Ovary (tissue), 9 donors: ENCODE results near the gene SFTA2. TPM values are rescaled to one million over a fixed set of nuclear protein-coding genes. Genes with fewer than 3 reads are reported as not detected.
"Not testable (repeated sequence)": the region's sequence is repeated elsewhere in the genome, so short reads cannot be mapped to it uniquely, and the experiment has no call there.

ENCODE experiments used
- DNase-seq, 5 donors: peaks; one replicate each; pipeline ENCODE4 v3.0.0-alpha.2; 2019 to 2020
- H3K27ac ChIP-seq, 2 donors: fragments of 200-600 bp; one replicate each; pipeline versions ENCODE4 v1.5.1 to v1.8.0; 2019 to 2022
- H3K27me3 ChIP-seq: fragments of 200-600 bp; one replicate; pipeline ENCODE4 v1.8.0; 2022
- H3K36me3 ChIP-seq: fragments of 200-600 bp; sonication (generic); one replicate; pipeline ENCODE4 v1.5.1; 2019
- H3K4me1 ChIP-seq: one replicate; pipeline ENCODE4 v1.8.1; 2013; ENCODE audit warnings: mild to moderate bottlenecking, moderate library complexity; ENCODE audit not compliant: insufficient read depth
- H3K4me3 ChIP-seq: fragments of 200-600 bp; sonication (generic); one replicate; pipeline ENCODE4 v1.5.1; 2017
- H3K9me3 ChIP-seq, 2 donors: fragments of 200-600 bp in 1 of 2; sonication (generic) in 1 of 2; one replicate each; pipeline versions ENCODE4 v1.5.1 to v1.8.1; 2013 to 2019; ENCODE audit warnings: mild to moderate bottlenecking in 1 of 2, moderate library complexity in 1 of 2
- EP300 ChIP-seq: sonication (generic); formaldehyde crosslinking; IDR thresholded peaks from one replicate; pipeline ENCODE4 v1.6.1; 2017; ENCODE audit warnings: antibody characterized with exemption
- POLR2A ChIP-seq: fragments of 450-650 bp; IDR thresholded peaks from one replicate; pipeline ENCODE4 v1.6.1; 2017; ENCODE audit warnings: antibody characterized with exemption, mild to moderate bottlenecking, moderate library complexity
- WGBS, 3 donors: extraction: QIAGEN DNeasy Blood & Tissue Kit in 1 of 3; methylation state at CpG; one replicate each; pipeline versions ENCODE4 v1.1.5 to v1.1.7; 2013 to 2017; 5-methylcytosine and 5-hydroxymethylcytosine counted together
- intact Hi-C, 4 donors: fragments of 100-400 bp; cut with DNase I; formaldehyde crosslinking; loops; one replicate each; pipeline versions ENCODE4 v1.11.0 to v1.15.1; 2022 to 2023
- polyA plus RNA-seq, 2 donors: library from polyadenylated mRNA; stranded (reverse); fragments of 200-250 nt in 1 of 2; fragments of 350-450 nt in 1 of 2; fragmentation: Illumina TruSeq in 1 of 2; extraction: RNeasy Lipid Tissue Mini Kit (QIAGEN cat#74804) in 1 of 2; gene quantifications; one replicate each; pipeline ENCODE4 v1.2.3, GENCODE V29; 2013 to 2014
- total RNA-seq, 7 donors: library from RNA; depleted of rRNA in 2 of 7; stranded (reverse); fragments of >200 nt in 2 of 7; fragmentation: NEBNext Ultra II Directional in 3 of 7; extraction: Animal tissue kit (Norgen Biotek cat#: 25700) in 3 of 7; gene quantifications; one replicate each; pipeline versions ENCODE4 v1.1.0 to v1.2.4, GENCODE V29; 2016 to 2023
- TF ChIP-seq, protein P1 (sequence below), 3 donors: fragments of 450-650 bp in 2 of 3; fragments of 200-600 bp in 1 of 3; IDR thresholded peaks; one replicate each; pipeline versions ENCODE4 v1.5.1 to v1.8.0; 2016 to 2022; ENCODE audit warnings: antibody characterized with exemption in 3 of 3, mild to moderate bottlenecking in 1 of 3
- donor health status: DM: no; HTN: no; CAD: no; lungs with moderate emphysema.
- donor health status: DM: no; HTN: no; CAD: no.
- donor health status: Bipolar disorder and iron deficiency.
- donor health status: DM: yes; HTN: yes; CAD: no.
- donor health status: DM: no; HTN: no; CAD: no.
- donor health status: DM: yes; HTN: yes; CAD: no.

SFTA2 gene
- total and polyA plus RNA-seq, 9 donors: 0.80 to 3.1 (median 0.82) TPM; not detected in 6

DNA sequence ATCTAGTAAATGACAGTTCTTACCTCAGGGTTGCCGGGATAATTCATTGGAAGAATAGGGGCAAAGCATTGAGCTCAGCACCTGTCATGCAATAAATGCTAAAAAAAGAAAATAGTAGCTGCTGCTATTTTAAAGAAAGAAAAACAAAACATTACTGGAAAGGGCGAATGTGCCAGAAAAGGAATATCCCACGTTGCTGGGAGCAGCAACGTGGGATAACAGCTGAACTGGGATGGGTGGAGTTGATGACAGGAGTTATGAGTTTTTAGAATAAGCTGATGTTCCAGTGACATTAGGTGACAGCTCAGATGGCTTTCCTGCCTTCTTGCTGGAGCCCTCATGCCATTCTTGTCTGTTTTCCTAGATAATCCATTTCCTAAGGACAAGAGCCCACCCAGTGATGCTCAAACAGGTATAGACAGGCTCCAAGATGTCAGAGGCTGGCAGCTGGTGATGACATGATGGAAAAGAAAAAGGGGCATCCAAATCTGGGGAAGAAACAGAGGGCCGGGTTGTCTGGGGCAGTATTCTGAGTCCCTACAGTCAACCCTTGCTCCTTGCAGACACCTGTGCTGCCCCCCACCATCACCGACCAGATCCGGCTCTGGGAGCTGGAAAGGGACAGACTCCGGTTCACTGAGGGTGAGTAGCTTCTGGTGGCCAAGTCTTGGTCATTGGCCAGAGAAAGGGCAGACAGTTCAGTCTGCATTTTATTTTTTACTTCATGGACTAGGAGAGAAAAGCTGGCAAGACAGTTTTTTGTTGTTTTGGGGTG lies 19.0 kb downstream of the SFTA2 start:
- H3K4me1 ChIP-seq: peaks cover 9% of the 10 kb centered on the region
- H3K27me3 ChIP-seq: no peaks in the 10 kb centered on the region
- H3K36me3 ChIP-seq: no peaks in the 10 kb centered on the region
- H3K27ac ChIP-seq: peak overlapping the region in 1 of 2 donors; percentile 95
- TF ChIP-seq EP300: no peak
- no peak for TF ChIP-seq POLR2A
- TF ChIP-seq, protein P1, sequence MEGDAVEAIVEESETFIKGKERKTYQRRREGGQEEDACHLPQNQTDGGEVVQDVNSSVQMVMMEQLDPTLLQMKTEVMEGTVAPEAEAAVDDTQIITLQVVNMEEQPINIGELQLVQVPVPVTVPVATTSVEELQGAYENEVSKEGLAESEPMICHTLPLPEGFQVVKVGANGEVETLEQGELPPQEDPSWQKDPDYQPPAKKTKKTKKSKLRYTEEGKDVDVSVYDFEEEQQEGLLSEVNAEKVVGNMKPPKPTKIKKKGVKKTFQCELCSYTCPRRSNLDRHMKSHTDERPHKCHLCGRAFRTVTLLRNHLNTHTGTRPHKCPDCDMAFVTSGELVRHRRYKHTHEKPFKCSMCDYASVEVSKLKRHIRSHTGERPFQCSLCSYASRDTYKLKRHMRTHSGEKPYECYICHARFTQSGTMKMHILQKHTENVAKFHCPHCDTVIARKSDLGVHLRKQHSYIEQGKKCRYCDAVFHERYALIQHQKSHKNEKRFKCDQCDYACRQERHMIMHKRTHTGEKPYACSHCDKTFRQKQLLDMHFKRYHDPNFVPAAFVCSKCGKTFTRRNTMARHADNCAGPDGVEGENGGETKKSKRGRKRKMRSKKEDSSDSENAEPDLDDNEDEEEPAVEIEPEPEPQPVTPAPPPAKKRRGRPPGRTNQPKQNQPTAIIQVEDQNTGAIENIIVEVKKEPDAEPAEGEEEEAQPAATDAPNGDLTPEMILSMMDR (IDR thresholded peaks at IDR 0.05): no peak
- intact Hi-C loops: no loop called here
- no peak for DNase-seq
- 67 to 78% (median 76%) methylated on average over 8 of the region's 8 CpGs for WGBS, 3 donors
- no peak overlapping the region for H3K4me3 ChIP-seq
- H3K9me3 ChIP-seq: no peaks in the 10 kb centered on the region

DNA sequence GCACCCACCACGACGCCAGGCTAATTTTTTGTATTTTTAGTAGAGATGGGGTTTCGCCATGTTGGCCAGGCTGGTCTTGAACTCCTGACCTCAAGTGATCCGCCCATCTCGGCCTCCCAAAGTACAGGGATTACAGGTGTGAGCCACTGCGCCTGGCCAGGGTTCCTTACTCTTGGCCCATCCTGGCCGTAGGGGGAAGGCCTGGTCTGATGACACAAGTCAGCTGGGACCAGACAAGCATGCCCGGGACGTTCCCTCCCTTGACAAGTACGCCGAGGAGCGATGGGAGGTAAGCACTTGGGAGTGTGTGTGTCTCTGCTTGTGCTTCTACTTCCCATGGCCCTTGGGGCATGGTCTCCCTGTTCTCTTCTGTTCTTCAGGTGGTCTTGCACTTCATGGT lies 21.5 kb downstream of the SFTA2 start:
- DNase-seq, H3K36me3 ChIP-seq, H3K4me3 ChIP-seq, intact Hi-C loops, H3K9me3 ChIP-seq, H3K4me1 ChIP-seq, H3K27ac ChIP-seq, H3K27me3 ChIP-seq: not testable (repeated sequence)
- 84 to 87% (median 86%) methylated on average over 12 of the region's 12 CpGs for WGBS, 3 donors

DNA sequence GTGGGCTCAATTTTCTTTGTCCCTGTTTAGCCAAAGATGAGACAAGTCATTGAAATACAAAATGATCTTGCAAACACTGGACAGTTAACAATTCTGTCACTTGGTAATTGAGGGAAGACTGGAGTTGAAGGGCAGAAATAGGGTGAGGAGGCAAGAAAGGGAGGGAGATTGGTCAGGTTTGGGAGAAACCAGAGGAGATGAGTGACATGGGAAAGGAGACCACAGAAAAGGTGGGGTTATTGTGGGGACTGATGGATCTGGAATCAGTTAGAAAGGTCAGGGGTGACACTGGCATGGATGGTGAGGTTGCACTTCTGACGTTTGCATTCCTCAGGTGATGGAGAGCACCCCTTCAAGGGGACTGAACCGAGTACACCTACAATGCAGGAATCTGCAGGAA lies 23.3 kb downstream of the SFTA2 start:
- H3K4me3 ChIP-seq: peak overlapping the region; percentile 86
- no peak for DNase-seq
- intact Hi-C loops: no loop called here
- H3K27ac ChIP-seq: no peak overlapping the region
- peaks cover 7% of the 10 kb centered on the region for H3K4me1 ChIP-seq
- H3K27me3 ChIP-seq: no peaks in the 10 kb centered on the region
- no peaks in the 10 kb centered on the region for H3K36me3 ChIP-seq
- no peak for TF ChIP-seq EP300
- TF ChIP-seq, protein P1 (IDR thresholded peaks at IDR 0.05): no peak
- TF ChIP-seq POLR2A: no peak
- 16 to 35% (median 23%) methylated on average over 2 of the region's 2 CpGs for WGBS, 3 donors
- H3K9me3 ChIP-seq: no peaks in the 10 kb centered on the region

DNA sequence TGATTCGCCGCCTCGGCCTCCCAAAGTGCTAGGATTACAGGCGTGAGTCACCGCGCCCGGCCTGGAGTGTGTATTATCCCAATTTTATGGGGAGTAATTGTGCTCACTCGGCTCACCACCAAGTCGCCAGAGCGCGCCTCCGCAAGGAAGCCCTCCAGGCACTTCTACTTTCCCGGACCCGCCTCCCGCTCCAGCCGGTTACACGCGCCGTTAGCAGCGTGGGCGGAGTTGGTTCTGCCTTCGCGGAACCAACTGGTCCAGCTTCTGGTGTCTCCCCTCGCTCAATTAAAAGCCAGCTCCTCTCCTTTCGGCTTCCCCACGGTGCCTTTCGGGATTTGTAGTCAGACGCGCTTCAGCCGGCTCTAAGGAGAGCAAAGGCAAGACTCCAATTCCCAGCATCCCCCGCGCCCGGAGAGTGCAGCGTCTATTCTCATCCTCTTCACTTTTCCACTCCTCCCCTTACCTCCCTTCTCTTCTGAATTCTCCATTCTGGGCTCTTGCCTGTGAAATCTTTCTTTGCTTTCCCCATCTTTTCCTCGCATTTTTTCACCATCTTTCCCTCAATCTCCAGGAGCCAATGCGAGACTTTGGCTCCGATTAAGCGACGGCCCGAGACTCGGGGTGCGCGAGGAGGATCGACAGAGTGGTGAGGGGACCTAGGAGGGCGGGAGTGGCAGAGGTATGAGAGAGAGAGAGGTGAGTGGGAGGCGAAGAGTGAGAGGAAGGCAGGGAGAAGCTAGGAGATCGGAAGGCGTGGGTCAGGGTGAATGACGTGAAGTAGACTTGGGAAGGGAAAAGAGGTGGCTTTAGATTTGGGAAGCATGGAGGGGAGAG lies 24.0 kb downstream of the SFTA2 start, which contains the start of gene GTF2H4:
Gene GTF2H4, plus strand, starts transcription at position 450 of the 834 bp plus-strand sequence.
- no peak within 1 kb of the TSS for H3K27ac ChIP-seq
- no peaks in the 10 kb centered on the region for H3K36me3 ChIP-seq
- intact Hi-C loops: no loop called here
- no peaks in the 10 kb centered on the region for H3K27me3 ChIP-seq
- 0 to 2% (median 1%) methylated on average over 49 of the region's 49 CpGs for WGBS, 3 donors
- H3K9me3 ChIP-seq: no peaks in the 10 kb centered on the region
- peaks cover 5% of the 10 kb centered on the region for H3K4me1 ChIP-seq
- peak; percentile 94 to 97 (median 95) for DNase-seq
- TF ChIP-seq POLR2A: peak; percentile 5
- no peak for TF ChIP-seq EP300
- peak within 1 kb of the TSS; percentile 86 for H3K4me3 ChIP-seq

DNA sequence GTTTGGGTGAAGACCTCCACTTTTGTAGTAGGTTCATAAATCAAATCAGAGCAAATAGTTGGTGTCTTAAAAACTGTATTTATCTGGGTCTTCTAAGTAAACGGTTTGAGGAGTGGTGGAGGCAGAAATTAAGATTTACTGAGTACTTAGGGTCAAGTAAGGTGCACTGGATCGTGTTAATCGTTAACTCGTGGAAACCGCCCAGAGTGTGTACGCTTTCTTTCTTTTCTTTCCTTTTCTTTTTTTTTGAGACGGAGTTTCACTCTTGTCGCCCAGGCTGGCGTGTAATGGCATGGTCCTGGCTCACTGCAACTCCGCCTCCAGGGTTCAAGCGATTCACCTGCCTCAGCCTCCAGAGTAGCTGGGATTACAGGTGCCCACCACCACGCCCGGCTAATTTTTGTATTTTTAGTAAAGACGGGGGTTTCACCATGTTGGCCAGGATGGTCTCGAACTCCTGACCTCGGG lies 24.6 kb downstream of the SFTA2 start:
- H3K27ac ChIP-seq, H3K9me3 ChIP-seq, H3K4me1 ChIP-seq, intact Hi-C loops, H3K36me3 ChIP-seq, DNase-seq, H3K27me3 ChIP-seq: not testable (repeated sequence)
- peak overlapping the region; percentile 86 for H3K4me3 ChIP-seq
- WGBS, 3 donors: 26 to 33% (median 28%) methylated on average over 16 of the region's 16 CpGs
